Right lobe of liver (tissue), 6 donors: Measurements from ENCODE around the gene FRMD4A. TPM values are rescaled to one million over a fixed set of nuclear protein-coding genes. Genes with fewer than 3 reads are reported as not detected.
"Not testable (repeated sequence)": the region's sequence is repeated elsewhere in the genome, so short reads cannot be mapped to it uniquely, and the experiment has no call there.

Experiments
- ATAC-seq, 4 donors: fragments of 200-7000 bp; cut with Tn5 transposase; one replicate each; pipeline ENCODE4 v1.9.1; 2020; ENCODE audit warnings: mild to moderate bottlenecking in 4 of 4, moderate library complexity in 4 of 4
- DNase-seq, 3 donors: peaks; one replicate each; pipeline ENCODE4 v3.0.0-alpha.2; 2020
- H3K27ac ChIP-seq, 3 donors: fragments of 200-600 bp; one replicate each; pipeline ENCODE4 v1.8.0; 2022
- H3K27me3 ChIP-seq, 2 donors: fragments of 200-600 bp; one replicate each; pipeline ENCODE4 v1.8.0; 2022
- H3K36me3 ChIP-seq, 4 donors: fragments of 200-600 bp; sonication (generic) in 1 of 4; one replicate each; pipeline versions ENCODE4 v1.5.1 to v1.8.0; 2017 to 2022; ENCODE audit warnings: control low read depth in 1 of 4
- H3K4me1 ChIP-seq, 4 donors: fragments of 200-600 bp; sonication (generic) in 1 of 4; one replicate each; pipeline versions ENCODE4 v1.5.1 to v1.8.0; 2017 to 2022; ENCODE audit warnings: control low read depth in 1 of 4
- H3K4me3 ChIP-seq, 3 donors: fragments of 200-600 bp; one replicate each; pipeline ENCODE4 v1.8.0; 2022
- H3K9me3 ChIP-seq, 4 donors: fragments of 200-600 bp; sonication (generic) in 1 of 4; one replicate each; pipeline versions ENCODE4 v1.5.1 to v1.8.0; 2017 to 2022; ENCODE audit warnings: control low read depth in 1 of 4
- CTCF ChIP-seq, 4 donors: fragments of 200-600 bp in 3 of 4; fragments of 450-650 bp in 1 of 4; IDR thresholded peaks; one replicate each; pipeline versions ENCODE4 v1.5.1 to v1.8.0; 2016 to 2022; ENCODE audit warnings: antibody characterized with exemption in 4 of 4, mild to moderate bottlenecking in 2 of 4
- POLR2A ChIP-seq: fragments of 450-650 bp; IDR thresholded peaks from one replicate; pipeline ENCODE4 v1.6.1; 2017; ENCODE audit warnings: antibody characterized with exemption, mild to moderate bottlenecking
- WGBS: methylation state at CpG from one replicate; pipeline ENCODE4 v1.1.6; 2018; ENCODE audit warnings: low coverage, low lambda C conversion rate; ENCODE audit not compliant: insufficient coverage; ENCODE audit errors: missing lambda C conversion rate; 5-methylcytosine and 5-hydroxymethylcytosine counted together
- intact Hi-C, 2 donors: fragments of 100-400 bp; cut with DNase I; formaldehyde crosslinking; loops; one replicate each; pipeline versions ENCODE4 v1.11.2 to v1.14.1; 2022
- total RNA-seq, 6 experiments: library from RNA; depleted of rRNA in 2 of 6; stranded (reverse); fragments of >200 nt in 2 of 6; fragmentation: NEBNext Ultra II Directional in 3 of 6; extraction: Animal tissue kit (Norgen Biotek cat#: 25700) in 3 of 6; gene quantifications; one replicate each; pipeline versions ENCODE4 v1.1.0 to v1.2.4, GENCODE V29; 2016 to 2023
- donor health status: DM: no; HTN: yes; CAD: no.
- donor health status: DM: no; HTN: no; CAD: no.
- donor health status: DM: no; HTN: no; CAD: no.
- donor health status: DM: no; HTN: yes; CAD: no.
- donor health status: DM: no; HTN: yes; CAD: no.

Gene FRMD4A
- total RNA-seq, 6 experiments from 2014 or later: 8.4 to 22.8 (median 13.3) TPM

DNA sequence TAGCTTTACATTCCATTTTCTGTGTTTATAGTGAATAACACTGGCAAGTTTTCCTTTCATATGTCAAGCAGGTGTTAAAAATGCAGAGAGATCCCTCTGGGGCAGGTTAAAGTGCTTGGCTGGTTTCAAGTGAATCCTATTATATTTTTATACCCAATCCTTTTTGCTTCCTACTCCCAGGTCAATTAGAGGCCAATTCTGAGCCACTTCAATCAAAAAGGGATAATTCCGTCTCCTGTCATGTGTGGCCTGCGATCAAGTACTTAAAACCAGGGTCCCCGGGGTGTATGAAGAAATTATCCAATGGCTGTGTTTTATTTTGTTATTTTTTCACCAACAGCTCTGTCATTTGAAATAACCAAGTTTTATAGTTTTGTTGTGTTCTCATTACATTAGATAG lies 430.8 kb downstream of the FRMD4A start:
- Histone ChIP-seq H3K27me3 (no peaks in the 10 kb centered on the region), H3K4me3 (no peak overlapping the region), H3K4me1 (no peaks in the 10 kb centered on the region), H3K36me3 (no peaks in the 10 kb centered on the region), H3K27ac (no peak overlapping the region), H3K9me3 (no peaks in the 10 kb centered on the region)
- DNase-seq: no peak
- WGBS: 95% methylated on average over 3 of the region's 3 CpGs
- no peak for ATAC-seq
- intact Hi-C loops: no loop called here
- TF ChIP-seq POLR2A (no peak), CTCF (IDR thresholded peaks at IDR 0.05) (no peak)

- H3K4me3 ChIP-seq, H3K9me3 ChIP-seq, H3K27me3 ChIP-seq, H3K36me3 ChIP-seq, ATAC-seq, intact Hi-C loops, DNase-seq, H3K4me1 ChIP-seq, H3K27ac ChIP-seq: not testable (repeated sequence)
- 73% methylated on average over 1 of the region's 1 CpG for WGBS
Measured at GRCh38 chr10:13896146-13896545, 434.6 kb downstream of the FRMD4A start.

GRCh38 chr10:13894412-13895093 lies 436.2 kb downstream of the FRMD4A start:
- Histone ChIP-seq H3K4me1 (no peaks in the 10 kb centered on the region), H3K9me3 (no peaks in the 10 kb centered on the region), H3K27me3 (no peaks in the 10 kb centered on the region), H3K27ac (no peak overlapping the region), H3K36me3 (no peaks in the 10 kb centered on the region), H3K4me3 (no peak overlapping the region)
- intact Hi-C loops: no loop called here
- ATAC-seq (peak in 3 of 4 donors; percentile 25 to 64 (median 45)), DNase-seq (no peak)
- no peak for TF ChIP-seq CTCF (IDR thresholded peaks at IDR 0.05)
- TF ChIP-seq POLR2A: no peak
- WGBS: 45% methylated on average over 8 of the region's 9 CpGs

DNA sequence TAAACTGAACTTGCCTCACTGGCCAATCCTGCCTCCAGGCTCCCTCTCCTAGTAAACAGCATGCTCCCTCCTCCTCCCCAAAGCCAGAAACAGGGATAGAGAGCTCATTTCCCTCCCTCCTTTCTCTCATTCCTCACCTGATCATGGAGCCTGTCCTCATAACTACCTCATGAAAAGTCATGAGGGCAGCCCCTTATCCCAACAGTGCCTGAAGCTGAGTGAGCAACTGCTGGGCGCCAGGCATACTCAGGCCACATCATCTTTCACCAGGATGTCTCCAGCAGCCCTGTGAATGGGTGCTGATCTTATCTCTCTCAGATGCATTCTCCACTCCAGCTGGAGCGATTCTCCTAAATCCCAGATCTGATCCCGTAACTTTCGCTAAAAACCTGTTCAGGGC lies 436.8 kb downstream of the FRMD4A start:
- Histone ChIP-seq H3K27ac (no peak overlapping the region), H3K4me3 (no peak overlapping the region), H3K36me3 (no peaks in the 10 kb centered on the region), H3K27me3 (no peaks in the 10 kb centered on the region), H3K9me3 (no peaks in the 10 kb centered on the region), H3K4me1 (no peaks in the 10 kb centered on the region)
- ATAC-seq (no peak), DNase-seq (no peak)
- TF ChIP-seq CTCF (IDR thresholded peaks at IDR 0.05) (no peak), POLR2A (no peak)
- intact Hi-C loops: no loop called here
- WGBS: 33% methylated on average over 3 of the region's 4 CpGs

GRCh38 chr10:13892871-13893270 lies 437.9 kb downstream of the FRMD4A start:
- Histone ChIP-seq H3K9me3 (no peaks in the 10 kb centered on the region), H3K4me3 (no peak overlapping the region), H3K4me1 (no peaks in the 10 kb centered on the region), H3K27ac (no peak overlapping the region), H3K36me3 (no peaks in the 10 kb centered on the region), H3K27me3 (no peaks in the 10 kb centered on the region)
- DNase-seq (no peak), ATAC-seq (no peak)
- 77% methylated on average over 4 of the region's 5 CpGs for WGBS
- intact Hi-C loops: no loop called here
- TF ChIP-seq CTCF (IDR thresholded peaks at IDR 0.05) (no peak), POLR2A (no peak)
